ENCODE results near the gene SRPK3. TPM values are rescaled to one million over a fixed set of nuclear protein-coding genes. Genes with fewer than 3 reads are reported as not detected.

SRPK3 gene
- total and polyA plus RNA-seq, 4 donors = 0.05 TPM; not detected in 3

DNA sequence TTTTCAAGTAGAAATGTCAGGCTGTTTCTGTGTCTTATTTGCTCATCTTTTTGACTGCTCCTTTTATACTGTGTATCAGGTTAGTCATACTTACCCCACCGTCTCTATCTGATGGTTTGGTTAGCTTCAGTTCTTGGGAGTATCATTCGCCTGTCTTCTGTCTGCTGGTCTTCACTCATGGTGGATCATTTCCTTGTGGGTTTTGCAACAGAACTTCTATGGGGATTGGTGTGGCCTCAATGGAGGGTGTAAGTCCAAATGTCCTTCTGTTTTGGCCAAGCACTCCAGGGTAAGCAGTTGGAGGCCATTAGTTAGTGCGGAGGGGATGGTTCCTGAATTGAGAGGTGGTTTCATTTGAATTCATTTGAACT lies 49.0 kb upstream of the SRPK3 start:
- no peaks in the 10 kb centered on the region for H3K9me3 ChIP-seq (ENCODE audit: control insufficient read depth in 4 of 4, low read length in 3 of 4)
- H3K27me3 ChIP-seq (ENCODE audit: control insufficient read depth in 4 of 4, insufficient read depth in 4 of 4, low read length in 3 of 4) = no peaks in the 10 kb centered on the region
- H3K27ac ChIP-seq (ENCODE audit: low read depth in 1 of 2, low read length in 2 of 2) = peak overlapping the region in 1 of 2 donors; percentile 12
- 92% methylated on average over 3 of the region's 3 CpGs for WGBS
- peaks cover 0 to 2% (median 1%) of the 10 kb centered on the region in 4 donors for H3K36me3 ChIP-seq (ENCODE audit: control insufficient read depth in 4 of 4, insufficient read depth in 3 of 4, low read depth in 1 of 4, low read length in 3 of 4)
- H3K4me3 ChIP-seq (ENCODE audit: low read depth in 1 of 3, low read length in 3 of 3) = no peak overlapping the region
- TF ChIP-seq, protein P1, sequence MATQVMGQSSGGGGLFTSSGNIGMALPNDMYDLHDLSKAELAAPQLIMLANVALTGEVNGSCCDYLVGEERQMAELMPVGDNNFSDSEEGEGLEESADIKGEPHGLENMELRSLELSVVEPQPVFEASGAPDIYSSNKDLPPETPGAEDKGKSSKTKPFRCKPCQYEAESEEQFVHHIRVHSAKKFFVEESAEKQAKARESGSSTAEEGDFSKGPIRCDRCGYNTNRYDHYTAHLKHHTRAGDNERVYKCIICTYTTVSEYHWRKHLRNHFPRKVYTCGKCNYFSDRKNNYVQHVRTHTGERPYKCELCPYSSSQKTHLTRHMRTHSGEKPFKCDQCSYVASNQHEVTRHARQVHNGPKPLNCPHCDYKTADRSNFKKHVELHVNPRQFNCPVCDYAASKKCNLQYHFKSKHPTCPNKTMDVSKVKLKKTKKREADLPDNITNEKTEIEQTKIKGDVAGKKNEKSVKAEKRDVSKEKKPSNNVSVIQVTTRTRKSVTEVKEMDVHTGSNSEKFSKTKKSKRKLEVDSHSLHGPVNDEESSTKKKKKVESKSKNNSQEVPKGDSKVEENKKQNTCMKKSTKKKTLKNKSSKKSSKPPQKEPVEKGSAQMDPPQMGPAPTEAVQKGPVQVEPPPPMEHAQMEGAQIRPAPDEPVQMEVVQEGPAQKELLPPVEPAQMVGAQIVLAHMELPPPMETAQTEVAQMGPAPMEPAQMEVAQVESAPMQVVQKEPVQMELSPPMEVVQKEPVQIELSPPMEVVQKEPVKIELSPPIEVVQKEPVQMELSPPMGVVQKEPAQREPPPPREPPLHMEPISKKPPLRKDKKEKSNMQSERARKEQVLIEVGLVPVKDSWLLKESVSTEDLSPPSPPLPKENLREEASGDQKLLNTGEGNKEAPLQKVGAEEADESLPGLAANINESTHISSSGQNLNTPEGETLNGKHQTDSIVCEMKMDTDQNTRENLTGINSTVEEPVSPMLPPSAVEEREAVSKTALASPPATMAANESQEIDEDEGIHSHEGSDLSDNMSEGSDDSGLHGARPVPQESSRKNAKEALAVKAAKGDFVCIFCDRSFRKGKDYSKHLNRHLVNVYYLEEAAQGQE (IDR thresholded peaks at IDR 0.05) = no peak
- TF ChIP-seq TAF1 (conservative IDR thresholded peaks at IDR 0.05) (no peak), HNF4A (conservative IDR thresholded peaks at IDR 0.05) (no peak), GABPA (IDR thresholded peaks at IDR 0.05 in 1 of 2, conservative IDR thresholded peaks at IDR 0.05 in 1 of 2) (no peak), FOXA2 (IDR thresholded peaks at IDR 0.05) (no peak), YY1 (IDR thresholded peaks at IDR 0.05) (no peak), RAD21 (IDR thresholded peaks at IDR 0.05) (no peak), HNF4G (IDR thresholded peaks at IDR 0.05) (no peak), FOXA1 (IDR thresholded peaks at IDR 0.05) (no peak), SP1 (IDR thresholded peaks at IDR 0.05) (no peak), EGR1 (IDR thresholded peaks at IDR 0.05; ENCODE audit: low read depth in 2 of 2) (no peak), NR2F2 (IDR thresholded peaks at IDR 0.05) (no peak), JUND (IDR thresholded peaks at IDR 0.05) (no peak), RXRA (IDR thresholded peaks at IDR 0.05) (no peak)
- TF ChIP-seq, protein P2, sequence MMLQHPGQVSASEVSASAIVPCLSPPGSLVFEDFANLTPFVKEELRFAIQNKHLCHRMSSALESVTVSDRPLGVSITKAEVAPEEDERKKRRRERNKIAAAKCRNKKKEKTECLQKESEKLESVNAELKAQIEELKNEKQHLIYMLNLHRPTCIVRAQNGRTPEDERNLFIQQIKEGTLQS (IDR thresholded peaks at IDR 0.05) = no peak
- TF ChIP-seq, protein P3, sequence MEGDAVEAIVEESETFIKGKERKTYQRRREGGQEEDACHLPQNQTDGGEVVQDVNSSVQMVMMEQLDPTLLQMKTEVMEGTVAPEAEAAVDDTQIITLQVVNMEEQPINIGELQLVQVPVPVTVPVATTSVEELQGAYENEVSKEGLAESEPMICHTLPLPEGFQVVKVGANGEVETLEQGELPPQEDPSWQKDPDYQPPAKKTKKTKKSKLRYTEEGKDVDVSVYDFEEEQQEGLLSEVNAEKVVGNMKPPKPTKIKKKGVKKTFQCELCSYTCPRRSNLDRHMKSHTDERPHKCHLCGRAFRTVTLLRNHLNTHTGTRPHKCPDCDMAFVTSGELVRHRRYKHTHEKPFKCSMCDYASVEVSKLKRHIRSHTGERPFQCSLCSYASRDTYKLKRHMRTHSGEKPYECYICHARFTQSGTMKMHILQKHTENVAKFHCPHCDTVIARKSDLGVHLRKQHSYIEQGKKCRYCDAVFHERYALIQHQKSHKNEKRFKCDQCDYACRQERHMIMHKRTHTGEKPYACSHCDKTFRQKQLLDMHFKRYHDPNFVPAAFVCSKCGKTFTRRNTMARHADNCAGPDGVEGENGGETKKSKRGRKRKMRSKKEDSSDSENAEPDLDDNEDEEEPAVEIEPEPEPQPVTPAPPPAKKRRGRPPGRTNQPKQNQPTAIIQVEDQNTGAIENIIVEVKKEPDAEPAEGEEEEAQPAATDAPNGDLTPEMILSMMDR (IDR thresholded peaks at IDR 0.05; ENCODE audit: low read depth, low read length, missing input control) = no peak
- TF ChIP-seq, protein P4, sequence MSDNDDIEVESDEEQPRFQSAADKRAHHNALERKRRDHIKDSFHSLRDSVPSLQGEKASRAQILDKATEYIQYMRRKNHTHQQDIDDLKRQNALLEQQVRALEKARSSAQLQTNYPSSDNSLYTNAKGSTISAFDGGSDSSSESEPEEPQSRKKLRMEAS (IDR thresholded peaks at IDR 0.05) = no peak
- TF ChIP-seq, protein P5, sequence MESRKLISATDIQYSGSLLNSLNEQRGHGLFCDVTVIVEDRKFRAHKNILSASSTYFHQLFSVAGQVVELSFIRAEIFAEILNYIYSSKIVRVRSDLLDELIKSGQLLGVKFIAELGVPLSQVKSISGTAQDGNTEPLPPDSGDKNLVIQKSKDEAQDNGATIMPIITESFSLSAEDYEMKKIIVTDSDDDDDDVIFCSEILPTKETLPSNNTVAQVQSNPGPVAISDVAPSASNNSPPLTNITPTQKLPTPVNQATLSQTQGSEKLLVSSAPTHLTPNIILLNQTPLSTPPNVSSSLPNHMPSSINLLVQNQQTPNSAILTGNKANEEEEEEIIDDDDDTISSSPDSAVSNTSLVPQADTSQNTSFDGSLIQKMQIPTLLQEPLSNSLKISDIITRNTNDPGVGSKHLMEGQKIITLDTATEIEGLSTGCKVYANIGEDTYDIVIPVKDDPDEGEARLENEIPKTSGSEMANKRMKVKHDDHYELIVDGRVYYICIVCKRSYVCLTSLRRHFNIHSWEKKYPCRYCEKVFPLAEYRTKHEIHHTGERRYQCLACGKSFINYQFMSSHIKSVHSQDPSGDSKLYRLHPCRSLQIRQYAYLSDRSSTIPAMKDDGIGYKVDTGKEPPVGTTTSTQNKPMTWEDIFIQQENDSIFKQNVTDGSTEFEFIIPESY (IDR thresholded peaks at IDR 0.05) = no peak
- DNase-seq (ENCODE audit: low spot score) = no peak
- no peak overlapping the region for H3K9ac ChIP-seq (ENCODE audit: low read depth in 1 of 2, low read length in 2 of 2)
- H3K4me1 ChIP-seq (ENCODE audit: control insufficient read depth in 4 of 4, insufficient read depth in 4 of 4, low read length in 3 of 4) = peaks cover 15 to 19% (median 16%) of the 10 kb centered on the region in 4 donors

All from liver (tissue), 9 donors.